H9 (cell line): Measurements from ENCODE around the gene SH3GL3. TPM values are rescaled to one million over a fixed set of nuclear protein-coding genes. Genes with fewer than 3 reads are reported as not detected.

Source experiments
- DNase-seq: peaks from one replicate; pipeline ENCODE4 v3.0.0-alpha.2; 2017
- H2AFZ ChIP-seq: one replicate; pipeline ENCODE4 v1.6.1; 2013; ENCODE audit warnings: mild to moderate bottlenecking, low read length, control low read depth, moderate library complexity
- H2AK5ac ChIP-seq: 2 replicates; pipeline ENCODE4 v1.6.1; 2013; ENCODE audit warnings: low read length, control low read depth, mixed read lengths; ENCODE audit not compliant: insufficient read length
- H2BK120ac ChIP-seq: one replicate; pipeline ENCODE4 v1.6.1; 2013; ENCODE audit warnings: low read depth, mild to moderate bottlenecking, low read length, control low read depth, inconsistent platforms; ENCODE audit not compliant: poor library complexity, severe bottlenecking
- H2BK12ac ChIP-seq: 2 replicates; pipeline ENCODE4 v1.6.1; 2013; ENCODE audit warnings: low read length, control low read depth, mixed read lengths, low read depth; ENCODE audit not compliant: insufficient read length
- H2BK15ac ChIP-seq: 2 replicates; pipeline ENCODE4 v1.6.1; 2013; ENCODE audit warnings: low read depth, low read length, control low read depth
- H2BK20ac ChIP-seq: one replicate; pipeline ENCODE4 v1.6.1; 2013; ENCODE audit warnings: low read depth, mild to moderate bottlenecking, low read length, control low read depth, inconsistent platforms; ENCODE audit not compliant: poor library complexity, severe bottlenecking
- H2BK5ac ChIP-seq: 2 replicates; pipeline ENCODE4 v1.6.1; 2013; ENCODE audit warnings: low read length, control low read depth, mixed read lengths; ENCODE audit not compliant: insufficient read length
- H3K14ac ChIP-seq: 2 replicates; pipeline ENCODE4 v1.6.1; 2013; ENCODE audit warnings: low read length, control low read depth; ENCODE audit not compliant: insufficient read depth
- H3K18ac ChIP-seq: 2 replicates; pipeline ENCODE4 v1.6.1; 2013; ENCODE audit warnings: low read depth, mild to moderate bottlenecking, mixed read lengths, low read length, control low read depth; ENCODE audit not compliant: insufficient read length
- H3K23ac ChIP-seq: 2 replicates; pipeline ENCODE4 v1.6.1; 2013; ENCODE audit warnings: low read length, control low read depth, mixed read lengths, low read depth; ENCODE audit not compliant: insufficient read length
- H3K23me2 ChIP-seq: 2 replicates; pipeline ENCODE4 v1.6.1; 2013; ENCODE audit warnings: low read depth, mild to moderate bottlenecking, mixed read lengths, low read length, control low read depth; ENCODE audit not compliant: insufficient read length, poor library complexity, severe bottlenecking
- H3K27ac ChIP-seq: 2 replicates; pipeline ENCODE4 v1.5.1; 2013; ENCODE audit warnings: low read length, control low read depth, mixed read lengths, low read depth; ENCODE audit not compliant: insufficient read length
- H3K27me3 ChIP-seq: 2 replicates; pipeline ENCODE4 v1.6.1; 2013; ENCODE audit warnings: low read length, control low read depth, inconsistent platforms; ENCODE audit not compliant: insufficient read depth
- H3K4ac ChIP-seq: 2 replicates; pipeline ENCODE4 v1.6.1; 2013; ENCODE audit warnings: low read depth, mild to moderate bottlenecking, control low read depth, inconsistent platforms, low read length, moderate library complexity
- H3K4me1 ChIP-seq: 2 replicates; pipeline ENCODE4 v1.6.1; 2013; ENCODE audit warnings: low read length, control low read depth, inconsistent platforms; ENCODE audit not compliant: insufficient read depth
- H3K4me2 ChIP-seq: 2 replicates; pipeline ENCODE4 v1.6.1; 2013; ENCODE audit warnings: low read length, control low read depth, mixed read lengths; ENCODE audit not compliant: insufficient read length, insufficient read depth
- H3K56ac ChIP-seq: 2 replicates; pipeline ENCODE4 v1.6.1; 2013; ENCODE audit warnings: low read depth, mild to moderate bottlenecking, mixed read lengths, low read length, control low read depth; ENCODE audit not compliant: insufficient read length
- H3K79me1 ChIP-seq: 2 replicates; pipeline ENCODE4 v1.6.1; 2013; ENCODE audit warnings: low read depth, mild to moderate bottlenecking, moderate library complexity, low read length, control low read depth, inconsistent platforms; ENCODE audit not compliant: insufficient read depth, poor library complexity, severe bottlenecking
- H3K79me2 ChIP-seq: 2 replicates; pipeline ENCODE4 v1.6.1; 2013; ENCODE audit warnings: low read length, control low read depth, inconsistent platforms; ENCODE audit not compliant: insufficient read depth
- H3K9ac ChIP-seq: 2 replicates; pipeline ENCODE4 v1.6.1; 2013; ENCODE audit warnings: low read length, control low read depth, mixed read lengths; ENCODE audit not compliant: insufficient read length; ENCODE audit errors: extremely low read depth
- H3K9me3 ChIP-seq: one replicate; pipeline ENCODE4 v1.6.1; 2013; ENCODE audit warnings: low read depth, low read length, inconsistent platforms; ENCODE audit not compliant: control insufficient read depth
- H3T11ph ChIP-seq: one replicate; pipeline ENCODE4 v1.6.1; 2013; ENCODE audit warnings: mild to moderate bottlenecking, low read length, control low read depth, inconsistent platforms
- H4K20me1 ChIP-seq: one replicate; pipeline ENCODE4 v1.6.1; 2013; ENCODE audit not compliant: control insufficient read depth, insufficient read length, insufficient read depth
- H4K5ac ChIP-seq: 2 replicates; pipeline ENCODE4 v1.6.1; 2013; ENCODE audit warnings: low read depth, mild to moderate bottlenecking, mixed read lengths, low read length, control low read depth; ENCODE audit not compliant: insufficient read length
- H4K8ac ChIP-seq: replicated peaks from 2 replicates; pipeline ENCODE4 v1.6.1; 2013; ENCODE audit warnings: low read length, control low read depth, mixed read lengths, low read depth; ENCODE audit not compliant: insufficient read length
- H4K91ac ChIP-seq: 2 replicates; pipeline ENCODE4 v1.6.1; 2013; ENCODE audit warnings: low read depth, mild to moderate bottlenecking, moderate library complexity, mixed read lengths, low read length, control low read depth; ENCODE audit not compliant: insufficient read length
- H3K27ac Mint-ChIP-seq, 3 experiments: 2 replicates in 2 of 3; 3 replicates in 1 of 3; pipeline ENCODE4 v1.8.0; 2020 to 2021; ENCODE audit warnings: mixed read lengths in 3 of 3, mild to moderate bottlenecking in 1 of 3, moderate library complexity in 1 of 3
- H3K27me3 Mint-ChIP-seq: 2 replicates; pipeline ENCODE4 v1.8.0; 2021; ENCODE audit warnings: low read depth, mild to moderate bottlenecking, moderate library complexity, mixed read lengths
- H3K36me3 Mint-ChIP-seq, 3 experiments: 2 replicates in 2 of 3; 3 replicates in 1 of 3; pipeline ENCODE4 v1.8.0; 2020 to 2021; ENCODE audit warnings: low read depth in 3 of 3, mixed read lengths in 3 of 3; ENCODE audit not compliant: insufficient read depth in 1 of 3
- H3K4me1 Mint-ChIP-seq, 2 experiments: 2 replicates each; pipeline ENCODE4 v1.8.0; 2020; ENCODE audit warnings: mixed read lengths in 2 of 2
- H3K4me3 Mint-ChIP-seq, 2 experiments: 2 replicates in 1 of 2; 3 replicates in 1 of 2; pipeline ENCODE4 v1.8.0; 2020 to 2021; ENCODE audit warnings: mild to moderate bottlenecking in 2 of 2, mixed read lengths in 2 of 2, moderate library complexity in 1 of 2
- H3K9me3 Mint-ChIP-seq, 2 experiments: 2 replicates in 1 of 2; 3 replicates in 1 of 2; pipeline ENCODE4 v1.8.0; 2020; ENCODE audit warnings: mild to moderate bottlenecking in 2 of 2, mixed read lengths in 2 of 2, moderate library complexity in 1 of 2
- WGBS: extraction: QIAGEN DNeasy Blood & Tissue Kit; methylation state at CpG from one replicate; pipeline ENCODE4 v1.1.7; 2013; ENCODE audit warnings: missing lambda C conversion rate, low lambda C conversion rate, mixed read lengths; ENCODE audit not compliant: insufficient read length; ENCODE audit errors: extremely low coverage; 5-methylcytosine and 5-hydroxymethylcytosine counted together
- total RNA-seq: library from RNA; stranded (reverse); gene quantifications from 2 replicates; pipeline ENCODE4 v1.2.1, GENCODE V29; 2021
- TF ChIP-seq, protein P1 (sequence below): fragments of 200-600 bp; sonication (generic); conservative IDR thresholded peaks from 3 replicates; pipeline ENCODE4 v1.8.0; 2021; ENCODE audit warnings: antibody characterized with exemption, mild to moderate bottlenecking

The SH3GL3 gene
- total RNA-seq, 1 experiment from 2014 or later: 11.2 TPM

DNA sequence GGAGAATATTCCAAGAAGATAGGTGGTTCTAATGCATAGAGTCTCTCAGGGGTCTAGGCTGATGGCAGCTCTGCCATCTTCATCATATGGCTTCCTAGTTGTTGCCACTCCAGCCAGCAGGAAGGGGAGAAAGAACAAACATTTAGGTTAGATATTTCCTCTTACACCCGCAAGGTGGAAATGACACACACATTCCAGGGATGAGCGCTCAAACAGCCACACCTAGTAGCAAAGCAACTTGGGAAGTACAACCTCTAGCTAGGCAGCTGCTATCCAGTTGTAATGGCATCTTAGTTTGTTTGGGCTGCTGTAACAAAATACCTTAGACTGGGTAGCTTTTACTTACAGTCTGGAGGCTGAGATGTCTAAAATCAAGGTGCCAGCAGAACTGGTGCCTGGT is 154.9 kb downstream of the SH3GL3 start:
- WGBS: no CpG with 5 or more reads among the region's 2 CpGs

More for the DNA sequence above, 154.9 kb downstream of the SH3GL3 start:
- H2BK120ac ChIP-seq: no peak overlapping the region
- H2BK12ac ChIP-seq: no peak overlapping the region
- H4K5ac ChIP-seq: no peak overlapping the region
- H3K27ac Mint-ChIP-seq: no peak overlapping the region
- H2BK15ac ChIP-seq: no peak overlapping the region
- H3K56ac ChIP-seq: no peak overlapping the region
- no peak overlapping the region for H2AK5ac ChIP-seq
- no peak overlapping the region for H4K91ac ChIP-seq
- H3K4me3 Mint-ChIP-seq: no peak overlapping the region
- no peak overlapping the region for H3K23ac ChIP-seq
- H3K18ac ChIP-seq: no peak overlapping the region
- H2AFZ ChIP-seq: no peak overlapping the region
- no peaks in the 10 kb centered on the region for H3K4me1 Mint-ChIP-seq
- H4K20me1 ChIP-seq: no peaks in the 10 kb centered on the region
- H3K27ac ChIP-seq: no peak overlapping the region
- no peaks in the 10 kb centered on the region for H3K79me2 ChIP-seq
- TF ChIP-seq, protein P1, sequence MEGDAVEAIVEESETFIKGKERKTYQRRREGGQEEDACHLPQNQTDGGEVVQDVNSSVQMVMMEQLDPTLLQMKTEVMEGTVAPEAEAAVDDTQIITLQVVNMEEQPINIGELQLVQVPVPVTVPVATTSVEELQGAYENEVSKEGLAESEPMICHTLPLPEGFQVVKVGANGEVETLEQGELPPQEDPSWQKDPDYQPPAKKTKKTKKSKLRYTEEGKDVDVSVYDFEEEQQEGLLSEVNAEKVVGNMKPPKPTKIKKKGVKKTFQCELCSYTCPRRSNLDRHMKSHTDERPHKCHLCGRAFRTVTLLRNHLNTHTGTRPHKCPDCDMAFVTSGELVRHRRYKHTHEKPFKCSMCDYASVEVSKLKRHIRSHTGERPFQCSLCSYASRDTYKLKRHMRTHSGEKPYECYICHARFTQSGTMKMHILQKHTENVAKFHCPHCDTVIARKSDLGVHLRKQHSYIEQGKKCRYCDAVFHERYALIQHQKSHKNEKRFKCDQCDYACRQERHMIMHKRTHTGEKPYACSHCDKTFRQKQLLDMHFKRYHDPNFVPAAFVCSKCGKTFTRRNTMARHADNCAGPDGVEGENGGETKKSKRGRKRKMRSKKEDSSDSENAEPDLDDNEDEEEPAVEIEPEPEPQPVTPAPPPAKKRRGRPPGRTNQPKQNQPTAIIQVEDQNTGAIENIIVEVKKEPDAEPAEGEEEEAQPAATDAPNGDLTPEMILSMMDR: no peak
- H3K27me3 ChIP-seq: no peaks in the 10 kb centered on the region
- H3K9me3 ChIP-seq: no peaks in the 10 kb centered on the region
- no peaks in the 10 kb centered on the region for H3K79me1 ChIP-seq
- H2BK5ac ChIP-seq: no peak overlapping the region
- no peak overlapping the region for H3K4me2 ChIP-seq
- H3K4ac ChIP-seq: no peak overlapping the region
- no peak overlapping the region for H3T11ph ChIP-seq
- peaks cover 18 to 32% (median 22%) of the 10 kb centered on the region in 3 experiments for H3K36me3 Mint-ChIP-seq
- no peak overlapping the region for H3K14ac ChIP-seq
- DNase-seq: no peak
- H3K23me2 ChIP-seq: no peaks in the 10 kb centered on the region
- peaks cover 20 to 22% of the 10 kb centered on the region in 2 experiments for H3K9me3 Mint-ChIP-seq
- H3K27me3 Mint-ChIP-seq: no peaks in the 10 kb centered on the region
- H4K8ac ChIP-seq: no peak overlapping the region
- H3K4me1 ChIP-seq: no peaks in the 10 kb centered on the region; the same call in 1 of the 2 replicates
- no peak overlapping the region for H2BK20ac ChIP-seq
- no peak overlapping the region for H3K9ac ChIP-seq
